ENCODE measurements around the gene INO80E.

Gene INO80E

GRCh38 chr16:29978564-29979270 lies 17.3 kb upstream of the INO80E start:
- Histone ChIP-seq H3K79me1 (replicated peaks; ENCODE audit: low read length, poor library complexity, severe bottlenecking) (peaks cover 36% of the 10 kb centered on the region), H3K18ac (ENCODE audit: low read depth in 1 of 2, low read length in 2 of 2) (no peak overlapping the region), H3K4me2 (ENCODE audit: low read length, poor library complexity, severe bottlenecking) (no peak overlapping the region), H2AFZ (ENCODE audit: low read depth, low read length) (no peak overlapping the region), H2BK15ac (ENCODE audit: low read depth, poor library complexity, severe bottlenecking) (no peak overlapping the region), H2AK5ac (ENCODE audit: low read length, severe bottlenecking) (no peak overlapping the region), H3K4me1 (ENCODE audit: control insufficient read depth, insufficient read depth, low read depth, low read length) (peaks cover 15% of the 10 kb centered on the region), H3K23ac (ENCODE audit: low read length in 2 of 2) (no peak overlapping the region), H3K27ac (ENCODE audit: low read length, poor library complexity, severe bottlenecking) (no peak overlapping the region), H4K8ac (ENCODE audit: low read length) (no peak overlapping the region), H2BK120ac (ENCODE audit: low read depth, low read length) (no peak overlapping the region), H3K9me3 (ENCODE audit: control insufficient read depth, low read length) (no peaks in the 10 kb centered on the region), H2BK12ac (ENCODE audit: low read length in 2 of 2) (no peak overlapping the region), H3K4ac (ENCODE audit: low read depth in 1 of 2, low read length in 2 of 2) (no peak overlapping the region), H3K36me3 (ENCODE audit: control insufficient read depth in 1 of 2, insufficient read depth in 2 of 2, low read depth in 1 of 2, low read length in 2 of 2) (peaks cover 60 to 64% of the 10 kb centered on the region in 2 experiments), H3K27me3 (ENCODE audit: control insufficient read depth in 1 of 2, insufficient read depth in 1 of 2, low read length in 2 of 2) (no peaks in the 10 kb centered on the region), H2BK5ac (ENCODE audit: low read depth, low read length, poor library complexity, severe bottlenecking) (no peak overlapping the region), H3K4me3 (ENCODE audit: insufficient read depth in 1 of 2, low read depth in 1 of 2, low read length in 2 of 2) (no peak overlapping the region), H3K9ac (ENCODE audit: low read length) (no peak overlapping the region), H3K14ac (ENCODE audit: low read length in 2 of 2) (no peak overlapping the region), H4K91ac (ENCODE audit: low read length) (no peak overlapping the region)
- no peak for DNase-seq
- WGBS, result 99% methylated on average over 9 of the region's 9 CpGs

- Histone ChIP-seq H3K4me3 (ENCODE audit: insufficient read depth in 1 of 2, low read depth in 1 of 2, low read length in 2 of 2) (no peak overlapping the region), H2BK12ac (ENCODE audit: low read length in 2 of 2) (no peak overlapping the region), H3K4me1 (ENCODE audit: control insufficient read depth, insufficient read depth, low read depth, low read length) (no peaks in the 10 kb centered on the region), H3K27ac (ENCODE audit: low read length, poor library complexity, severe bottlenecking) (no peak overlapping the region), H3K23ac (ENCODE audit: low read length in 2 of 2) (no peak overlapping the region), H2BK5ac (ENCODE audit: low read depth, low read length, poor library complexity, severe bottlenecking) (no peak overlapping the region), H3K36me3 (ENCODE audit: control insufficient read depth in 1 of 2, insufficient read depth in 2 of 2, low read depth in 1 of 2, low read length in 2 of 2) (peaks cover 93 to 100% of the 10 kb centered on the region in 2 experiments), H3K9me3 (ENCODE audit: control insufficient read depth, low read length) (no peaks in the 10 kb centered on the region), H2BK15ac (ENCODE audit: low read depth, poor library complexity, severe bottlenecking) (no peak overlapping the region), H3K27me3 (ENCODE audit: control insufficient read depth in 1 of 2, insufficient read depth in 1 of 2, low read length in 2 of 2) (no peaks in the 10 kb centered on the region), H3K79me1 (replicated peaks; ENCODE audit: low read length, poor library complexity, severe bottlenecking) (peaks cover 53% of the 10 kb centered on the region), H3K9ac (ENCODE audit: low read length) (peak overlapping the region; percentile 65), H3K18ac (ENCODE audit: low read depth in 1 of 2, low read length in 2 of 2) (no peak overlapping the region), H3K14ac (ENCODE audit: low read length in 2 of 2) (no peak overlapping the region), H3K4me2 (ENCODE audit: low read length, poor library complexity, severe bottlenecking) (no peak overlapping the region), H2AK5ac (ENCODE audit: low read length, severe bottlenecking) (no peak overlapping the region), H3K4ac (ENCODE audit: low read depth in 1 of 2, low read length in 2 of 2) (no peak overlapping the region), H4K91ac (ENCODE audit: low read length) (no peak overlapping the region), H4K8ac (ENCODE audit: low read length) (no peak overlapping the region), H2BK120ac (ENCODE audit: low read depth, low read length) (no peak overlapping the region), H2AFZ (ENCODE audit: low read depth, low read length) (no peak overlapping the region)
- WGBS, result 95% methylated on average over 23 of the region's 24 CpGs
- no peak for DNase-seq
These were observed 13.3 kb upstream of the INO80E start for GRCh38 chr16:29982560-29983419.

DNA sequence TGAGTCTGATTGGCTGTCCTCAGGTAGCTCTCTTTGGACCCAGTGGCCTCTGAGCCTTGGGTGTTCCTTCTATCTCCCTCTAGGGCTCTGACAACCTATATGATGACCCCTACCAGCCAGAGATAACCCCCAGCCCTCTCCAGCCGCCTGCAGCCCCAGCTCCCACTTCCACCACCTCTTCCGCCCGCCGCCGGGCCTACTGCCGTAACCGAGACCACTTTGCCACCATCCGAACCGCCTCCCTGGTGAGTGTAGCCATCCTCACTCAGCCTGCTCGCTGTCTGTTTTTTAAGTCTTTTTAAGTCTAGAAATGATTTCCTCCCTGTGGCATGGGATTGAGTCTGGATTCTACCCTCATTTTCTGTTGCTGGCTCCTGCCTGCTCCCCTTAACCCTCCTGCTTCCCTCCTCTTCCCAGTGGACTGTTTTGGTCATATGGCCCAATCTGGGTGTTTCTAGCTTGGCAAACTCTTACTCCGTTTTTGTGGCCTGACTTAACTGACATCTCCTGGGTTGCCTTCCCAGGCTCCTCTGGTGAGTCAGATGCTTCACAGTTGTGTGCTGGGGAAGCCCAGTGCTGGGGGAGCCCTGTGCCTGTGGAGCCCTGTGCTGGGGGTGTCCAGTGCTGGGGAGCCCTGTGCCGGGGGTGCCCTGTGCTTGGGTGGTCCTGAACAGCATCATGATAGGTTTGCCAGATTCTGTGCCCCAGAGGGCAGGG lies 12.5 kb upstream of the INO80E start:
- Histone ChIP-seq H3K36me3 (ENCODE audit: control insufficient read depth in 1 of 2, insufficient read depth in 2 of 2, low read depth in 1 of 2, low read length in 2 of 2) (peaks cover 93 to 100% of the 10 kb centered on the region in 2 experiments), H3K79me1 (replicated peaks; ENCODE audit: low read length, poor library complexity, severe bottlenecking) (peaks cover 53% of the 10 kb centered on the region), H2BK12ac (ENCODE audit: low read length in 2 of 2) (no peak overlapping the region), H3K18ac (ENCODE audit: low read depth in 1 of 2, low read length in 2 of 2) (no peak overlapping the region), H3K4me2 (ENCODE audit: low read length, poor library complexity, severe bottlenecking) (no peak overlapping the region), H3K14ac (ENCODE audit: low read length in 2 of 2) (no peak overlapping the region), H2BK15ac (ENCODE audit: low read depth, poor library complexity, severe bottlenecking) (no peak overlapping the region), H3K9me3 (ENCODE audit: control insufficient read depth, low read length) (no peaks in the 10 kb centered on the region), H4K8ac (ENCODE audit: low read length) (no peak overlapping the region), H3K9ac (ENCODE audit: low read length) (peak overlapping the region; percentile 65), H2AK5ac (ENCODE audit: low read length, severe bottlenecking) (no peak overlapping the region), H3K23ac (ENCODE audit: low read length in 2 of 2) (no peak overlapping the region), H3K4me1 (ENCODE audit: control insufficient read depth, insufficient read depth, low read depth, low read length) (no peaks in the 10 kb centered on the region), H4K91ac (ENCODE audit: low read length) (no peak overlapping the region), H3K4me3 (ENCODE audit: insufficient read depth in 1 of 2, low read depth in 1 of 2, low read length in 2 of 2) (no peak overlapping the region), H2AFZ (ENCODE audit: low read depth, low read length) (no peak overlapping the region), H2BK5ac (ENCODE audit: low read depth, low read length, poor library complexity, severe bottlenecking) (no peak overlapping the region), H2BK120ac (ENCODE audit: low read depth, low read length) (no peak overlapping the region), H3K27ac (ENCODE audit: low read length, poor library complexity, severe bottlenecking) (no peak overlapping the region), H3K27me3 (ENCODE audit: control insufficient read depth in 1 of 2, insufficient read depth in 1 of 2, low read length in 2 of 2) (no peaks in the 10 kb centered on the region), H3K4ac (ENCODE audit: low read depth in 1 of 2, low read length in 2 of 2) (no peak overlapping the region)
- no peak for DNase-seq
- WGBS, result 88% methylated on average over 12 of the region's 12 CpGs

Data from mesenchymal stem cell (in vitro differentiated cells and primary cell).